AG10803 (cell line): ENCODE results near the gene PLK2.

ENCODE experiments used
- DNase-seq: peaks from one replicate; pipeline ENCODE4 v3.0.0; 2010; ENCODE audit warnings: low read depth
- H3K4me3 ChIP-seq: 2 replicates; pipeline ENCODE4 v1.5.1; 2011; ENCODE audit warnings: mild to moderate bottlenecking, low read length, control low read depth
- CTCF ChIP-seq: conservative IDR thresholded peaks from 2 replicates; pipeline ENCODE4 v1.5.1; 2011; ENCODE audit warnings: mild to moderate bottlenecking, low read length, control low read depth, inconsistent platforms

Gene PLK2

GRCh38 chr5:58481066-58481676 is 21.3 kb upstream of the PLK2 start:
- no peak for TF ChIP-seq CTCF
- DNase-seq: no peak
- H3K4me3 ChIP-seq: no peak overlapping the region

GRCh38 chr5:58477760-58478376 is 18.0 kb upstream of the PLK2 start:
- 0 out of 2 replicates have a peak, but pooled peaks have one; percentile 15 for TF ChIP-seq CTCF
- no peak for DNase-seq
- H3K4me3 ChIP-seq: no peak overlapping the region

- no peak for TF ChIP-seq CTCF
- DNase-seq: no peak
- H3K4me3 ChIP-seq: no peak overlapping the region
Measured at GRCh38 chr5:58475404-58475803, 15.5 kb upstream of the PLK2 start.

- H3K4me3 ChIP-seq: no peak overlapping the region
- DNase-seq: no peak
- no peak for TF ChIP-seq CTCF
Measured at GRCh38 chr5:58469896-58470295, 10.0 kb upstream of the PLK2 start.

GRCh38 chr5:58466939-58467338 is 7.1 kb upstream of the PLK2 start:
- TF ChIP-seq CTCF: no peak
- H3K4me3 ChIP-seq: no peak overlapping the region
- DNase-seq: peak; percentile 30

- DNase-seq: peak; percentile 60
Measured at GRCh38 chr5:58462623-58463230, 2.8 kb upstream of the PLK2 start.

More at GRCh38 chr5:58462623-58463230, 2.8 kb upstream of the PLK2 start:
- peak; percentile 61 for TF ChIP-seq CTCF
- H3K4me3 ChIP-seq: no peak overlapping the region
